ENCODE data around the gene KRTAP10-9. TPM values are rescaled to one million over a fixed set of nuclear protein-coding genes. Genes with fewer than 3 reads are reported as not detected.

KRTAP10-9 gene
- total RNA-seq, 2 donors from 2014 or later, result not detected

GRCh38 chr21:44653123-44653522 lies 26.2 kb downstream of the KRTAP10-9 start:
- no peak for DNase-seq (ENCODE audit: low spot score)
- no peaks in the 10 kb centered on the region for H3K27me3 ChIP-seq (replicated peaks; ENCODE audit: insufficient read depth)
- no peak overlapping the region for H3K4me3 ChIP-seq

GRCh38 chr21:44653656-44654575 lies 27.0 kb downstream of the KRTAP10-9 start:
- Histone ChIP-seq H3K27ac (no peak overlapping the region), H3K4me3 (no peak overlapping the region), H3K4me1 (ENCODE audit: control insufficient read depth in 1 of 2, low read depth in 2 of 2) (no peaks in the 10 kb centered on the region), H3K36me3 (no peaks in the 10 kb centered on the region), H3K27me3 (replicated peaks; ENCODE audit: insufficient read depth) (no peaks in the 10 kb centered on the region), H3K9me3 (peaks cover 3% of the 10 kb centered on the region)
- TF ChIP-seq CTCF (IDR thresholded peaks at IDR 0.05), result no peak
- ATAC-seq (ENCODE audit: insufficient number of reproducible peaks, low FRiP score, low read depth) (no peak), DNase-seq (ENCODE audit: low spot score) (no peak)

More at GRCh38 chr21:44653123-44653522, 26.2 kb downstream of the KRTAP10-9 start:
- Histone ChIP-seq H3K36me3 (no peaks in the 10 kb centered on the region), H3K4me1 (ENCODE audit: control insufficient read depth in 1 of 2, low read depth in 2 of 2) (no peaks in the 10 kb centered on the region), H3K27ac (no peak overlapping the region), H3K9me3 (peaks cover 3% of the 10 kb centered on the region)
- TF ChIP-seq CTCF (IDR thresholded peaks at IDR 0.05), result no peak
- no peak for ATAC-seq (ENCODE audit: insufficient number of reproducible peaks, low FRiP score, low read depth)

- no peaks in the 10 kb centered on the region for H3K27me3 ChIP-seq (replicated peaks; ENCODE audit: insufficient read depth)
- no peaks in the 10 kb centered on the region for H3K36me3 ChIP-seq
- no peak for ATAC-seq (ENCODE audit: insufficient number of reproducible peaks, low FRiP score, low read depth)
- H3K4me1 ChIP-seq (ENCODE audit: control insufficient read depth in 1 of 2, low read depth in 2 of 2), result no peaks in the 10 kb centered on the region
- DNase-seq (ENCODE audit: low spot score), result no peak
- H3K27ac ChIP-seq, result no peak within 1 kb of the TSS
- H3K4me3 ChIP-seq, result no peak within 1 kb of the TSS
- no peak for TF ChIP-seq CTCF (IDR thresholded peaks at IDR 0.05)
- H3K9me3 ChIP-seq, result peaks cover 3% of the 10 kb centered on the region
These were observed 27.8 kb downstream of the KRTAP10-9 start, which contains the start of gene KRTAP12-4 for GRCh38 chr21:44654576-44655175. KRTAP12-4 (minus strand) TSS chr21:44654659; CDS start chr21:44654614, 45 bp downstream.

GRCh38 chr21:44656868-44657267 lies 30.0 kb downstream of the KRTAP10-9 start:
- no peak for DNase-seq (ENCODE audit: low spot score)
- no peak for ATAC-seq (ENCODE audit: insufficient number of reproducible peaks, low FRiP score, low read depth)
- Histone ChIP-seq H3K27me3 (replicated peaks; ENCODE audit: insufficient read depth) (no peaks in the 10 kb centered on the region), H3K4me3 (no peak overlapping the region), H3K27ac (no peak overlapping the region), H3K4me1 (ENCODE audit: control insufficient read depth in 1 of 2, low read depth in 2 of 2) (no peaks in the 10 kb centered on the region), H3K36me3 (no peaks in the 10 kb centered on the region), H3K9me3 (peaks cover 3% of the 10 kb centered on the region)
- no peak for TF ChIP-seq CTCF (IDR thresholded peaks at IDR 0.05)

Data from thoracic aorta (tissue), 2 donors.